T-helper 2 cell treated with Interferon-gamma antibody and Interleukin-4, amounts not matched to agents 100 ng/mL and 5 ng/mL, for 36 hours (primary cell): Measurements from ENCODE around the gene AKNAD1. TPM values are rescaled to one million over a fixed set of nuclear protein-coding genes. Genes with fewer than 3 reads are reported as not detected.

ENCODE experiments used
- intact Hi-C: fragments of 100-400 bp; cut with micrococcal nuclease; formaldehyde crosslinking; loops from one replicate; pipeline ENCODE4 v1.15.1; 2023
- total RNA-seq: library from RNA; stranded (reverse); gene quantifications from 2 replicates; pipeline ENCODE4 v1.2.3, GENCODE V29; 2022

AKNAD1 gene
- total RNA-seq, 1 donor from 2014 or later = not detected

GRCh38 chr1:108832929-108833328 lies 24.0 kb downstream of the AKNAD1 start:
- intact Hi-C loops = no loop called here

- intact Hi-C loops = no loop called here
These were observed 25.7 kb downstream of the AKNAD1 start for GRCh38 chr1:108831225-108831624.

GRCh38 chr1:108830119-108831008 lies 26.5 kb downstream of the AKNAD1 start:
- intact Hi-C loops = no loop called here

- intact Hi-C loops = no loop called here
These were observed 27.4 kb downstream of the AKNAD1 start for GRCh38 chr1:108829498-108829916.

GRCh38 chr1:108828074-108828961 lies 28.6 kb downstream of the AKNAD1 start:
- intact Hi-C loops = loop anchor here (1.0 kb wide), 2 partner anchors 70 to 284 kb away; a partner anchor contains a TSS

GRCh38 chr1:108826081-108826635 lies 30.7 kb downstream of the AKNAD1 start:
- intact Hi-C loops = no loop called here

GRCh38 chr1:108824051-108824450 lies 32.8 kb downstream of the AKNAD1 start:
- intact Hi-C loops = no loop called here

GRCh38 chr1:108823632-108824031 lies 33.3 kb downstream of the AKNAD1 start:
- intact Hi-C loops = no loop called here

GRCh38 chr1:108819878-108820277 lies 37.0 kb downstream of the AKNAD1 start:
- intact Hi-C loops = no loop called here

GRCh38 chr1:108817811-108818210 lies 39.1 kb downstream of the AKNAD1 start:
- intact Hi-C loops = no loop called here

- intact Hi-C loops = no loop called here
These were observed 39.9 kb downstream of the AKNAD1 start for GRCh38 chr1:108817016-108817415.

GRCh38 chr1:108816049-108816893 lies 40.6 kb downstream of the AKNAD1 start:
- intact Hi-C loops = no loop called here

- intact Hi-C loops = no loop called here
These were observed 41.3 kb downstream of the AKNAD1 start for GRCh38 chr1:108815566-108815965.

GRCh38 chr1:108814343-108815125 lies 42.4 kb downstream of the AKNAD1 start:
- intact Hi-C loops = no loop called here

- intact Hi-C loops = no loop called here
These were observed 43.6 kb downstream of the AKNAD1 start for GRCh38 chr1:108813326-108813725.

- intact Hi-C loops = no loop called here
These were observed 45.3 kb downstream of the AKNAD1 start for GRCh38 chr1:108811611-108812010.

GRCh38 chr1:108808438-108808837 lies 48.5 kb downstream of the AKNAD1 start:
- intact Hi-C loops = no loop called here

GRCh38 chr1:108803548-108803947 lies 53.3 kb downstream of the AKNAD1 start:
- intact Hi-C loops = no loop called here

- intact Hi-C loops = no loop called here
These were observed 55.8 kb downstream of the AKNAD1 start for GRCh38 chr1:108801101-108801500.

GRCh38 chr1:108799001-108799400 lies 57.9 kb downstream of the AKNAD1 start:
- intact Hi-C loops = no loop called here
